IMR-90 (cell line): ENCODE measurements around the gene PSMA3. TPM values are rescaled to one million over a fixed set of nuclear protein-coding genes. Genes with fewer than 3 reads are reported as not detected.

Source experiments
- ATAC-seq: fragments of 200-7000 bp; cut with Tn5 transposase; 2 replicates; pipeline ENCODE4 v1.9.1; 2020; ENCODE audit warnings: low read depth, mild to moderate bottlenecking, moderate library complexity
- BruUV-seq: library from RNA; stranded (reverse); fragments of 400-500 nt; replicated peaks from 2 replicates; lab custom pipeline; 2021; lab: Mats Ljungman, UMichigan
- CTCF ChIA-PET: fragments of 300-600 bp; formaldehyde crosslinking; extraction: SDS; loops from one replicate; lab custom pipeline; 2021; ENCODE audit warnings: antibody characterized with exemption; lab: Yijun Ruan, JAX
- POLR2A ChIA-PET: fragments of 300-600 bp; sonication (Branson Sonifier 250); formaldehyde crosslinking; loops from one replicate; lab custom pipeline; 2022; ENCODE audit warnings: antibody characterized with exemption; ENCODE audit not compliant: unreplicated experiment; lab: Charles Lee
- DNase-seq: peaks from one replicate; pipeline ENCODE4 v3.0.0; 2013
- H2AFZ ChIP-seq: replicated peaks from 2 replicates; pipeline ENCODE3; 2013; ENCODE audit warnings: low read length, mild to moderate bottlenecking; ENCODE audit not compliant: poor library complexity
- H2AK5ac ChIP-seq: 2 replicates; pipeline ENCODE4 v1.6.1; 2013; ENCODE audit warnings: low read depth, low read length, inconsistent platforms
- H2AK9ac ChIP-seq: replicated peaks from 2 replicates; pipeline ENCODE3; 2013; ENCODE audit warnings: mild to moderate bottlenecking, low read depth, low read length, moderate library complexity; ENCODE audit not compliant: poor library complexity
- H2BK120ac ChIP-seq: 2 replicates; pipeline ENCODE4 v1.6.1; 2013; ENCODE audit warnings: low read depth, low read length, inconsistent platforms
- H2BK15ac ChIP-seq: 3 replicates; pipeline ENCODE4 v1.6.1; 2013; ENCODE audit warnings: low read depth, low read length, inconsistent platforms
- H2BK20ac ChIP-seq: 2 replicates; pipeline ENCODE4 v1.6.1; 2013; ENCODE audit warnings: low read depth, mild to moderate bottlenecking, inconsistent platforms, low read length, moderate library complexity
- H2BK5ac ChIP-seq: 2 replicates; pipeline ENCODE4 v1.6.1; 2013; ENCODE audit warnings: mild to moderate bottlenecking, low read depth, low read length, inconsistent platforms; ENCODE audit not compliant: poor library complexity, severe bottlenecking
- H3K14ac ChIP-seq: replicated peaks from 2 replicates; pipeline ENCODE4 v1.6.1; 2013; ENCODE audit warnings: low read depth, low read length, inconsistent platforms
- H3K18ac ChIP-seq: 2 replicates; pipeline ENCODE4 v1.6.1; 2013; ENCODE audit warnings: low read depth, low read length, control low read depth
- H3K23ac ChIP-seq: 2 replicates; pipeline ENCODE4 v1.6.1; 2013; ENCODE audit warnings: low read depth, low read length, inconsistent platforms
- H3K27ac ChIP-seq: 2 replicates; pipeline ENCODE4 v1.5.1; 2013; ENCODE audit warnings: mild to moderate bottlenecking, control low read depth, low read length; ENCODE audit not compliant: insufficient read depth
- H3K27me3 ChIP-seq: 2 replicates; pipeline ENCODE4 v1.6.1; 2013; ENCODE audit warnings: low read length; ENCODE audit not compliant: control insufficient read depth, insufficient read depth
- H3K36me3 ChIP-seq: 2 replicates; pipeline ENCODE4 v1.6.1; 2013; ENCODE audit warnings: low read length, mixed read lengths; ENCODE audit not compliant: control insufficient read depth, insufficient read depth
- H3K4ac ChIP-seq: 2 replicates; pipeline ENCODE4 v1.6.1; 2013; ENCODE audit warnings: low read depth, low read length, inconsistent platforms
- H3K4me1 ChIP-seq: 2 replicates; pipeline ENCODE4 v1.6.1; 2013; ENCODE audit warnings: low read length, mixed read lengths; ENCODE audit not compliant: control insufficient read depth, insufficient read depth
- H3K4me2 ChIP-seq: 2 replicates; pipeline ENCODE4 v1.6.1; 2013; ENCODE audit warnings: low read depth, mild to moderate bottlenecking, control low read depth, low read length, moderate library complexity
- H3K4me3 ChIP-seq: 2 replicates; pipeline ENCODE4 v1.5.1; 2013; ENCODE audit warnings: low read depth, mild to moderate bottlenecking, control low read depth, low read length, moderate library complexity; ENCODE audit not compliant: insufficient read depth
- H3K56ac ChIP-seq: 2 replicates; pipeline ENCODE4 v1.6.1; 2013; ENCODE audit warnings: low read length, inconsistent platforms; ENCODE audit not compliant: insufficient read depth; ENCODE audit errors: extremely low read depth
- H3K79me1 ChIP-seq, 2 experiments: 2 replicates each; pipeline ENCODE4 v1.6.1; 2013; ENCODE audit warnings: low read length in 2 of 2, inconsistent platforms in 1 of 2, low read depth in 1 of 2
- H3K9ac ChIP-seq: 2 replicates; pipeline ENCODE4 v1.6.1; 2013; ENCODE audit warnings: low read depth, low read length, control low read depth
- H3K9me1 ChIP-seq: 2 replicates; pipeline ENCODE4 v1.6.1; 2013; ENCODE audit warnings: low read length, inconsistent platforms; ENCODE audit not compliant: insufficient read depth
- H3K9me3 ChIP-seq: 2 replicates; pipeline ENCODE4 v1.6.1; 2013; ENCODE audit warnings: low read length; ENCODE audit not compliant: control insufficient read depth, insufficient read depth
- H4K20me1 ChIP-seq: 2 replicates; pipeline ENCODE4 v1.6.1; 2013; ENCODE audit warnings: low read length, inconsistent platforms; ENCODE audit not compliant: insufficient read depth
- H4K5ac ChIP-seq: 2 replicates; pipeline ENCODE4 v1.6.1; 2013; ENCODE audit warnings: mild to moderate bottlenecking, low read depth, low read length, control low read depth
- H4K8ac ChIP-seq, 2 experiments: 2 replicates each; pipeline ENCODE4 v1.6.1; 2013; ENCODE audit warnings: low read depth in 2 of 2, low read length in 2 of 2, control low read depth in 1 of 2, inconsistent platforms in 1 of 2
- H4K91ac ChIP-seq: 2 replicates; pipeline ENCODE4 v1.6.1; 2013; ENCODE audit warnings: low read depth, low read length, inconsistent platforms; ENCODE audit not compliant: insufficient read depth
- BHLHE40 ChIP-seq: fragments of 150-350 bp; IDR thresholded peaks from 2 replicates; pipeline ENCODE4 v1.6.1; 2016; ENCODE audit warnings: mild to moderate bottlenecking, low read depth, low read length
- CEBPB ChIP-seq: IDR thresholded peaks from 2 replicates; pipeline ENCODE4 v1.6.1; 2012; ENCODE audit warnings: low read depth, low read length, improper control_type of control experiment
- ELK1 ChIP-seq: fragments of 150-350 bp; IDR thresholded peaks from 2 replicates; pipeline ENCODE4 v1.6.1; 2016; ENCODE audit warnings: low read depth, mild to moderate bottlenecking, low read length, moderate library complexity, borderline replicate concordance
- FOS ChIP-seq: fragments of 150-350 bp; IDR thresholded peaks from 2 replicates; pipeline ENCODE4 v1.6.1; 2016; ENCODE audit warnings: low read depth, low read length
- MAZ ChIP-seq: IDR thresholded peaks from 2 replicates; pipeline ENCODE4 v1.6.1; 2012; ENCODE audit warnings: low read depth, mild to moderate bottlenecking, low read length, improper control_type of control experiment, moderate library complexity, borderline replicate concordance
- MXI1 ChIP-seq: IDR thresholded peaks from 2 replicates; pipeline ENCODE4 v1.6.1; 2012; ENCODE audit warnings: low read depth, mild to moderate bottlenecking, low read length, moderate library complexity, borderline replicate concordance
- POLR2A ChIP-seq: IDR thresholded peaks from 2 replicates; pipeline ENCODE4 v1.6.1; 2012; ENCODE audit warnings: mild to moderate bottlenecking, low read depth, low read length
- RFX5 ChIP-seq: IDR thresholded peaks from 2 replicates; pipeline ENCODE4 v1.8.0; 2012; ENCODE audit warnings: low read depth, mild to moderate bottlenecking, low read length, moderate library complexity
- SMC3 ChIP-seq: fragments of 150-350 bp; IDR thresholded peaks from 2 replicates; pipeline ENCODE4 v1.6.1; 2016; ENCODE audit warnings: low read depth, mild to moderate bottlenecking, antibody characterized with exemption, low read length, moderate library complexity
- WGBS, 2 experiments: methylation state at CpG; one replicate each; pipeline versions ENCODE4 v1.1.5 to v1.1.7; 2013; ENCODE audit warnings: missing lambda C conversion rate in 2 of 2; ENCODE audit not compliant: insufficient read length in 1 of 2; ENCODE audit errors: extremely low coverage in 2 of 2; 5-methylcytosine and 5-hydroxymethylcytosine counted together
- dilution Hi-C: fragments of 300-500 bp; cut with HindIII; formaldehyde crosslinking; loops from one replicate; pipeline ENCODE4 v1.14.3; 2018; ENCODE audit warnings: low sequenced_read_pairs; ENCODE audit not compliant: unreplicated experiment
- in situ Hi-C: fragments of 300-500 bp; cut with MboI; formaldehyde crosslinking; loops from 3 replicates; pipeline ENCODE4 v1.14.3; 2019; ENCODE audit warnings: low sequenced_read_pairs, inconsistent platforms, mixed read lengths
- intact Hi-C: fragments of 100-400 bp; cut with micrococcal nuclease; formaldehyde crosslinking; loops from 2 replicates; pipeline ENCODE4 v1.10.0; 2022
- polyA plus RNA-seq, 3 experiments: library from polyadenylated mRNA; depleted of rRNA; stranded (reverse); fragments of >200 nt; gene quantifications; 2 replicates each; pipeline ENCODE4 v1.2.3, GENCODE V29; 2012; ENCODE audit warnings: low replicate concordance in 1 of 3
- total RNA-seq: library from RNA; depleted of rRNA; stranded (reverse); fragments of >200 nt; gene quantifications from 2 replicates; pipeline ENCODE4 v1.2.3, GENCODE V29; 2012
- TF ChIP-seq, protein P1 (sequence below): fragments of 150-350 bp; IDR thresholded peaks from 2 replicates; pipeline ENCODE4 v1.6.1; 2017; ENCODE audit warnings: mild to moderate bottlenecking, antibody characterized with exemption, low read length, low read depth

PSMA3 gene
- total and polyA plus RNA-seq, 2 of the 4 experiments (the other 2 are of a cell fraction): 74.9 to 231 TPM

DNA sequence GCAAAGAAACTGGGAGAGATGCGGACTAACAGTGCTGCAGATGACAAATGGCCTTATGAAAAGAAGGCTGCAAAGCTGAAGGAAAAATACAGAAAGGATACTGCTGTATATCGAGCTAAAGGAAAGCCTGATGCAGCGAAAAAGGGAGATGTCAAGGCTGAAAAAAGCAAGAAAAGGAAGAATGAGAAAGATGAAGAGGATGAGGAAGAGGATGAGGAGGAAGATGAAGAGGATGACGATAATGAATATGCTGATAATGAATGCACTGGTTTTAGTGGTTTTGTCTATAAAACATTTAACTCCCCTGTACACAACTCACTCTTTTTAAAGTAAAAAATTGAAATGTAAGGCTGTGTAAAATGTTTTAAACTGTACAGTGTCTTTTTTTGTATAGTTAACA lies 40.5 kb downstream of the PSMA3 start:
- CTCF ChIA-PET: no interaction called here
- no peak overlapping the region for H4K8ac ChIP-seq
- H2BK20ac ChIP-seq: no peak overlapping the region
- H4K91ac ChIP-seq: no peak overlapping the region
- H3K18ac ChIP-seq: no peak overlapping the region
- no peaks in the 10 kb centered on the region for H3K9me1 ChIP-seq
- no peak overlapping the region for H2BK15ac ChIP-seq
- no peak overlapping the region for H3K4me3 ChIP-seq
- H4K5ac ChIP-seq: no peak overlapping the region
- no peak overlapping the region for H2AK9ac ChIP-seq
- H3K9ac ChIP-seq: no peak overlapping the region
- POLR2A ChIA-PET: no interaction called here
- intact Hi-C loops (no loop called here), in situ Hi-C loops (no loop called here), dilution Hi-C loops (no loop called here)
- H3K23ac ChIP-seq: no peak overlapping the region
- no peak overlapping the region for H2AK5ac ChIP-seq
- TF ChIP-seq RFX5 (no peak), MAZ (no peak), FOS (no peak), MXI1 (no peak), SMC3 (no peak), BHLHE40 (no peak), POLR2A (no peak), ELK1 (no peak), CEBPB (no peak)
- TF ChIP-seq, protein P1, sequence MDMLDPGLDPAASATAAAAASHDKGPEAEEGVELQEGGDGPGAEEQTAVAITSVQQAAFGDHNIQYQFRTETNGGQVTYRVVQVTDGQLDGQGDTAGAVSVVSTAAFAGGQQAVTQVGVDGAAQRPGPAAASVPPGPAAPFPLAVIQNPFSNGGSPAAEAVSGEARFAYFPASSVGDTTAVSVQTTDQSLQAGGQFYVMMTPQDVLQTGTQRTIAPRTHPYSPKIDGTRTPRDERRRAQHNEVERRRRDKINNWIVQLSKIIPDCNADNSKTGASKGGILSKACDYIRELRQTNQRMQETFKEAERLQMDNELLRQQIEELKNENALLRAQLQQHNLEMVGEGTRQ: no peak
- peaks cover 1% of the 10 kb centered on the region; the same call in 1 of the 2 replicates for H3K4me1 ChIP-seq
- H3K56ac ChIP-seq: no peak overlapping the region
- H4K20me1 ChIP-seq: peaks cover 5% of the 10 kb centered on the region; the same call in 1 of the 2 replicates
- H3K14ac ChIP-seq: no peak overlapping the region
- H2BK120ac ChIP-seq: no peak overlapping the region
- no peaks in the 10 kb centered on the region for H3K27me3 ChIP-seq
- peaks cover 25% of the 10 kb centered on the region for H3K36me3 ChIP-seq
- ATAC-seq: no peak
- 93 to 100% methylated on average over 1 to 2 of the region's 4 CpGs for WGBS, 2 experiments
- H3K9me3 ChIP-seq: no peaks in the 10 kb centered on the region
- H3K4me2 ChIP-seq: no peak overlapping the region
- no peak overlapping the region for H3K4ac ChIP-seq
- BruUV-seq: no TSS peak
- DNase-seq: no peak
- H2AFZ ChIP-seq: no peak overlapping the region
- H3K27ac ChIP-seq: no peak overlapping the region
- H3K79me1 ChIP-seq: peaks cover 25 to 31% of the 10 kb centered on the region in 2 experiments
- no peak overlapping the region for H2BK5ac ChIP-seq
